HCT116 (cell line): ENCODE measurements around the gene GRM5. TPM values are rescaled to one million over a fixed set of nuclear protein-coding genes. Genes with fewer than 3 reads are reported as not detected.

Source experiments
- ATAC-seq: fragments of 200-7000 bp; cut with Tn5 transposase; 2 replicates; pipeline ENCODE4 v1.9.1; 2020; ENCODE audit warnings: mild to moderate bottlenecking, moderate library complexity
- BruUV-seq: library from RNA; stranded (reverse); fragments of 400-500 nt; replicated peaks from 2 replicates; lab custom pipeline; 2021; lab: Mats Ljungman, UMichigan
- CTCF ChIA-PET: fragments of 300-600 bp; sonication (Branson Sonifier 250); formaldehyde crosslinking; loops from one replicate; lab custom pipeline; 2021; ENCODE audit warnings: antibody characterized with exemption; lab: Charles Lee
- POLR2A ChIA-PET: fragments of 300-600, 350-600 bp; sonication (Branson Sonifier 250); formaldehyde crosslinking; loops from one replicate; lab custom pipeline; 2021; ENCODE audit warnings: antibody characterized with exemption; lab: Charles Lee
- RAD21 ChIA-PET, 2 experiments: fragments of 300-600 bp; sonication (Branson Sonifier 250); formaldehyde crosslinking; loops; one replicate each; lab custom pipeline; 2023; ENCODE audit warnings: low total read pairs in 2 of 2; ENCODE audit not compliant: uncharacterized antibody in 2 of 2, unreplicated experiment in 2 of 2, low non-redundant PET in 1 of 2; lab: Charles Lee
- DNase-seq: peaks from one replicate; pipeline ENCODE4 v3.0.0-alpha.2; 2010; ENCODE audit warnings: low read depth, low spot score
- H2AFZ ChIP-seq: fragments of 200-600 bp; shearing (Covaris generic), sonication (generic); 2 replicates; pipeline ENCODE4 v1.6.1; 2017; ENCODE audit warnings: low read depth, mixed run types, mixed read lengths, antibody characterized with exemption, low read length; ENCODE audit not compliant: poor library complexity, severe bottlenecking
- H3K27ac ChIP-seq: 2 replicates; pipeline ENCODE4 v1.5.1; 2012; ENCODE audit warnings: low read depth, low read length
- H3K27me3 ChIP-seq: fragments of 200-600 bp; sonication (generic); 2 replicates; pipeline ENCODE4 v1.6.1; 2016; ENCODE audit warnings: mixed run types, low read length, mixed read lengths; ENCODE audit not compliant: insufficient read depth
- H3K36me3 ChIP-seq, 2 experiments: fragments of 200-500 bp in 1 of 2; fragments of 200-600 bp in 1 of 2; sonication (Bioruptor generic) in 1 of 2; sonication (generic) in 1 of 2; 2 replicates each; pipeline versions ENCODE4 v1.5.1 to v1.6.1; 2014 to 2016; ENCODE audit warnings: low read length in 2 of 2, inconsistent platforms in 1 of 2, mixed read lengths in 1 of 2, mixed run types in 1 of 2; ENCODE audit not compliant: insufficient read depth in 2 of 2, control insufficient read depth in 1 of 2
- H3K4me1 ChIP-seq, 2 experiments: fragments of 200-600 bp in 1 of 2; sonication (generic) in 1 of 2; 2 replicates each; pipeline versions ENCODE4 v1.5.1 to v1.6.1; 2012 to 2017; ENCODE audit warnings: low read length in 2 of 2, inconsistent platforms in 1 of 2, mild to moderate bottlenecking in 1 of 2, mixed read lengths in 1 of 2, mixed run types in 1 of 2, moderate library complexity in 1 of 2; ENCODE audit not compliant: insufficient read depth in 2 of 2, control insufficient read depth in 1 of 2
- H3K4me2 ChIP-seq: fragments of 200-600 bp; sonication (generic); 2 replicates; pipeline ENCODE4 v1.6.1; 2017; ENCODE audit warnings: mixed run types, low read length, mixed read lengths
- H3K4me3 ChIP-seq, 2 experiments: fragments of 200-600 bp in 1 of 2; sonication (generic) in 1 of 2; replicated peaks in 1 of 2; 2 replicates each; pipeline ENCODE4 v1.5.1; 2011 to 2016; ENCODE audit warnings: low read length in 2 of 2, control low read depth in 1 of 2, low read depth in 1 of 2, mild to moderate bottlenecking in 1 of 2, mixed read lengths in 1 of 2, mixed run types in 1 of 2
- H3K79me2 ChIP-seq: fragments of 200-600 bp; sonication (generic); 2 replicates; pipeline ENCODE4 v1.6.1; 2017; ENCODE audit warnings: mild to moderate bottlenecking, mixed run types, low read length, moderate library complexity, mixed read lengths; ENCODE audit not compliant: insufficient read depth
- H3K9ac ChIP-seq: fragments of 200-600 bp; sonication (generic); 2 replicates; pipeline ENCODE4 v1.6.1; 2016; ENCODE audit warnings: low read length, mixed read lengths
- H3K9me2 ChIP-seq: fragments of 200-600 bp; sonication (generic), shearing (Covaris generic); 2 replicates; pipeline ENCODE4 v1.6.1; 2017; ENCODE audit warnings: mixed run types, mild to moderate bottlenecking, moderate library complexity; ENCODE audit not compliant: insufficient read depth
- H3K9me3 ChIP-seq, 2 experiments: fragments of 200-500 bp in 1 of 2; fragments of 200-600 bp in 1 of 2; sonication (Bioruptor generic) in 1 of 2; sonication (generic) in 1 of 2; 2 replicates each; pipeline ENCODE4 v1.6.1; 2014 to 2017; ENCODE audit warnings: low read length in 2 of 2, mixed read lengths in 2 of 2, inconsistent platforms in 1 of 2, low read depth in 1 of 2, mild to moderate bottlenecking in 1 of 2, mixed run types in 1 of 2, moderate library complexity in 1 of 2; ENCODE audit not compliant: control insufficient read depth in 1 of 2, insufficient read depth in 1 of 2
- H4K20me1 ChIP-seq: fragments of 200-600 bp; sonication (generic), shearing (Covaris generic); 2 replicates; pipeline ENCODE4 v1.6.1; 2017; ENCODE audit warnings: mixed run types, mild to moderate bottlenecking, moderate library complexity; ENCODE audit not compliant: insufficient read depth
- CBX3 ChIP-seq: IDR thresholded peaks from 2 replicates; pipeline ENCODE4 v1.6.1; 2012; ENCODE audit warnings: low read depth
- EGR1 ChIP-seq: IDR thresholded peaks from 2 replicates; pipeline ENCODE4 v1.6.1; 2012; ENCODE audit warnings: low read depth
- ELF1 ChIP-seq: IDR thresholded peaks from 2 replicates; pipeline ENCODE4 v1.6.1; 2012; ENCODE audit warnings: low read depth, borderline replicate concordance
- EZH2 ChIP-seq: fragments of 200-600 bp; sonication (generic); IDR thresholded peaks from 2 replicates; pipeline ENCODE4 v1.6.1; 2017; ENCODE audit warnings: antibody characterized with exemption, mixed run types
- EZH2phosphoT487 ChIP-seq: fragments of 200-600 bp; IDR thresholded peaks from 2 replicates; pipeline ENCODE4 v1.6.1; 2018; ENCODE audit warnings: antibody characterized with exemption, borderline replicate concordance
- FOSL1 ChIP-seq: IDR thresholded peaks from 2 replicates; pipeline ENCODE4 v1.6.1; 2012; ENCODE audit warnings: low read depth
- JUND ChIP-seq: IDR thresholded peaks from 2 replicates; pipeline ENCODE4 v1.6.1; 2012
- POLR2A ChIP-seq: IDR thresholded peaks from 2 replicates; pipeline ENCODE4 v1.7.0; 2011; ENCODE audit warnings: borderline replicate concordance; ENCODE audit not compliant: insufficient read depth, insufficient read length; ENCODE audit errors: extremely low read depth
- POLR2AphosphoS5 ChIP-seq: IDR thresholded peaks from 2 replicates; pipeline ENCODE4 v1.6.1; 2011; ENCODE audit warnings: mild to moderate bottlenecking, low read depth, low read length, moderate library complexity
- RAD21 ChIP-seq: IDR thresholded peaks from 2 replicates; pipeline ENCODE4 v1.6.1; 2012; ENCODE audit warnings: low read depth, mild to moderate bottlenecking
- SP1 ChIP-seq: IDR thresholded peaks from 2 replicates; pipeline ENCODE4 v1.6.1; 2012; ENCODE audit warnings: low read depth
- SRF ChIP-seq: IDR thresholded peaks from 2 replicates; pipeline ENCODE4 v1.6.1; 2012; ENCODE audit warnings: low read depth
- YY1 ChIP-seq: IDR thresholded peaks from 2 replicates; pipeline ENCODE4 v1.6.1; 2011; ENCODE audit warnings: low read length, low read depth, moderate library complexity, mild to moderate bottlenecking; ENCODE audit not compliant: insufficient replicate concordance; ENCODE audit errors: extremely low read depth
- ZFX ChIP-seq: fragments of 450-650 bp; IDR thresholded peaks from 2 replicates; pipeline ENCODE4 v1.6.1; 2017
- ZNF274 ChIP-seq: fragments of 200-500 bp; sonication (Bioruptor generic); IDR thresholded peaks from 2 replicates; pipeline ENCODE4 v1.6.1; 2014; ENCODE audit warnings: mild to moderate bottlenecking, low read depth, low read length, inconsistent platforms
- intact Hi-C: fragments of 100-400 bp; cut with micrococcal nuclease; formaldehyde crosslinking; loops from 2 replicates; pipeline ENCODE4 v1.10.0; 2022
- total RNA-seq: library from RNA; stranded (reverse); gene quantifications from one replicate; pipeline ENCODE4 v1.2.1, GENCODE V29; 2021; ENCODE audit not compliant: unreplicated experiment
- TF ChIP-seq, protein P1 (sequence below): IDR thresholded peaks from 2 replicates; pipeline ENCODE4 v1.6.1; 2012
- TF ChIP-seq, protein P2 (sequence below): IDR thresholded peaks from 2 replicates; pipeline ENCODE4 v1.6.1; 2011; ENCODE audit warnings: mild to moderate bottlenecking, low read length, moderate library complexity; ENCODE audit not compliant: insufficient replicate concordance; ENCODE audit errors: extremely low read depth
- TF ChIP-seq, protein P3 (sequence below): IDR thresholded peaks from 2 replicates; pipeline ENCODE4 v1.6.1; 2012
- TF ChIP-seq, protein P4 (sequence below), 3 experiments: fragments of 200-600 bp in 1 of 3; sonication (generic) in 1 of 3; IDR thresholded peaks in 2 of 3; conservative IDR thresholded peaks in 1 of 3; 2 replicates each; pipeline ENCODE4 v1.5.1; 2012 to 2017; ENCODE audit warnings: low read depth in 2 of 3, low read length in 2 of 3, antibody characterized with exemption in 1 of 3, borderline replicate concordance in 1 of 3, control low read depth in 1 of 3, mild to moderate bottlenecking in 1 of 3, mixed read lengths in 1 of 3, mixed run types in 1 of 3, moderate library complexity in 1 of 3; ENCODE audit not compliant: insufficient read depth in 1 of 3
- TF ChIP-seq, protein P5 (sequence below): IDR thresholded peaks from 2 replicates; pipeline ENCODE4 v1.6.1; 2012; ENCODE audit warnings: low read depth

The GRM5 gene
- total RNA-seq, 1 experiment from 2014 or later, result not detected

DNA sequence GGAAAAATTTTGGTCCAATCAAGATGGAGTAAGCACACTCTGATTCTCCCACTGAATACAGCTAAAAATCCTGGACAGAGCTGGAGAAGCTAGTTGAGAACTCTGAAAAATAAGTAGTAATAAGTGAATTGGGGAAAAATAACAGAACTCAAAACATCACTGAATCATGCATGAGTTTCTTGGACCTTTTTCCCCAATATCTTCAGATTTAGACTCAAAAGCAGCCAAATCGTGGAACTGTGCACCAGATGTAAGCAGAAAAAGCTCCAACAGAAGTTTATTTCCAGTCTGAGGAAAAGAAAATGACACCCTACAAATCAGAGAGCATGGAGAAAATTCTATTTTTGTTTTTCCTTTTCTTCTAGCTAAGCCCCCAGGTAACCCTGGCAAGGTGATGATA lies 448.6 kb downstream of the GRM5 start:
- Histone ChIP-seq H3K4me2 (no peak overlapping the region), H4K20me1 (no peaks in the 10 kb centered on the region; the same call in 1 of the 2 replicates), H3K27me3 (no peaks in the 10 kb centered on the region), H3K9me3 (no peaks in the 10 kb centered on the region), H3K4me1 (no peaks in the 10 kb centered on the region), H3K9me2 (no peaks in the 10 kb centered on the region), H3K9ac (no peak overlapping the region), H3K4me3 (no peak overlapping the region), H3K27ac (no peak overlapping the region), H2AFZ (no peak overlapping the region), H3K36me3 (no peaks in the 10 kb centered on the region), H3K79me2 (no peaks in the 10 kb centered on the region)
- BruUV-seq, result no TSS peak
- intact Hi-C loops, result no loop called here
- ChIA-PET POLR2A (no interaction called here), CTCF (no interaction called here), RAD21 (no interaction called here)
- DNase-seq (no peak), ATAC-seq (no peak)
- TF ChIP-seq ZNF274, result no peak
- TF ChIP-seq CBX3, result no peak
- TF ChIP-seq, protein P1, sequence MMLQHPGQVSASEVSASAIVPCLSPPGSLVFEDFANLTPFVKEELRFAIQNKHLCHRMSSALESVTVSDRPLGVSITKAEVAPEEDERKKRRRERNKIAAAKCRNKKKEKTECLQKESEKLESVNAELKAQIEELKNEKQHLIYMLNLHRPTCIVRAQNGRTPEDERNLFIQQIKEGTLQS, result no peak
- TF ChIP-seq ELF1, result no peak
- TF ChIP-seq EZH2phosphoT487, result no peak
- no peak for TF ChIP-seq YY1
- TF ChIP-seq JUND, result no peak
- TF ChIP-seq, protein P2, sequence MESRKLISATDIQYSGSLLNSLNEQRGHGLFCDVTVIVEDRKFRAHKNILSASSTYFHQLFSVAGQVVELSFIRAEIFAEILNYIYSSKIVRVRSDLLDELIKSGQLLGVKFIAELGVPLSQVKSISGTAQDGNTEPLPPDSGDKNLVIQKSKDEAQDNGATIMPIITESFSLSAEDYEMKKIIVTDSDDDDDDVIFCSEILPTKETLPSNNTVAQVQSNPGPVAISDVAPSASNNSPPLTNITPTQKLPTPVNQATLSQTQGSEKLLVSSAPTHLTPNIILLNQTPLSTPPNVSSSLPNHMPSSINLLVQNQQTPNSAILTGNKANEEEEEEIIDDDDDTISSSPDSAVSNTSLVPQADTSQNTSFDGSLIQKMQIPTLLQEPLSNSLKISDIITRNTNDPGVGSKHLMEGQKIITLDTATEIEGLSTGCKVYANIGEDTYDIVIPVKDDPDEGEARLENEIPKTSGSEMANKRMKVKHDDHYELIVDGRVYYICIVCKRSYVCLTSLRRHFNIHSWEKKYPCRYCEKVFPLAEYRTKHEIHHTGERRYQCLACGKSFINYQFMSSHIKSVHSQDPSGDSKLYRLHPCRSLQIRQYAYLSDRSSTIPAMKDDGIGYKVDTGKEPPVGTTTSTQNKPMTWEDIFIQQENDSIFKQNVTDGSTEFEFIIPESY, result no peak
- TF ChIP-seq, protein P3, sequence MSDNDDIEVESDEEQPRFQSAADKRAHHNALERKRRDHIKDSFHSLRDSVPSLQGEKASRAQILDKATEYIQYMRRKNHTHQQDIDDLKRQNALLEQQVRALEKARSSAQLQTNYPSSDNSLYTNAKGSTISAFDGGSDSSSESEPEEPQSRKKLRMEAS, result no peak
- TF ChIP-seq EGR1, result no peak
- no peak for TF ChIP-seq FOSL1
- TF ChIP-seq, protein P4, sequence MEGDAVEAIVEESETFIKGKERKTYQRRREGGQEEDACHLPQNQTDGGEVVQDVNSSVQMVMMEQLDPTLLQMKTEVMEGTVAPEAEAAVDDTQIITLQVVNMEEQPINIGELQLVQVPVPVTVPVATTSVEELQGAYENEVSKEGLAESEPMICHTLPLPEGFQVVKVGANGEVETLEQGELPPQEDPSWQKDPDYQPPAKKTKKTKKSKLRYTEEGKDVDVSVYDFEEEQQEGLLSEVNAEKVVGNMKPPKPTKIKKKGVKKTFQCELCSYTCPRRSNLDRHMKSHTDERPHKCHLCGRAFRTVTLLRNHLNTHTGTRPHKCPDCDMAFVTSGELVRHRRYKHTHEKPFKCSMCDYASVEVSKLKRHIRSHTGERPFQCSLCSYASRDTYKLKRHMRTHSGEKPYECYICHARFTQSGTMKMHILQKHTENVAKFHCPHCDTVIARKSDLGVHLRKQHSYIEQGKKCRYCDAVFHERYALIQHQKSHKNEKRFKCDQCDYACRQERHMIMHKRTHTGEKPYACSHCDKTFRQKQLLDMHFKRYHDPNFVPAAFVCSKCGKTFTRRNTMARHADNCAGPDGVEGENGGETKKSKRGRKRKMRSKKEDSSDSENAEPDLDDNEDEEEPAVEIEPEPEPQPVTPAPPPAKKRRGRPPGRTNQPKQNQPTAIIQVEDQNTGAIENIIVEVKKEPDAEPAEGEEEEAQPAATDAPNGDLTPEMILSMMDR (IDR thresholded peaks at IDR 0.05 in 2 of 3, conservative IDR thresholded peaks at IDR 0.05 in 1 of 3; ENCODE audit: borderline replicate concordance in 1 of 3, insufficient read depth in 1 of 3, low read depth in 2 of 3, low read length in 2 of 3), result no peak
- no peak for TF ChIP-seq SRF
- TF ChIP-seq, protein P5, sequence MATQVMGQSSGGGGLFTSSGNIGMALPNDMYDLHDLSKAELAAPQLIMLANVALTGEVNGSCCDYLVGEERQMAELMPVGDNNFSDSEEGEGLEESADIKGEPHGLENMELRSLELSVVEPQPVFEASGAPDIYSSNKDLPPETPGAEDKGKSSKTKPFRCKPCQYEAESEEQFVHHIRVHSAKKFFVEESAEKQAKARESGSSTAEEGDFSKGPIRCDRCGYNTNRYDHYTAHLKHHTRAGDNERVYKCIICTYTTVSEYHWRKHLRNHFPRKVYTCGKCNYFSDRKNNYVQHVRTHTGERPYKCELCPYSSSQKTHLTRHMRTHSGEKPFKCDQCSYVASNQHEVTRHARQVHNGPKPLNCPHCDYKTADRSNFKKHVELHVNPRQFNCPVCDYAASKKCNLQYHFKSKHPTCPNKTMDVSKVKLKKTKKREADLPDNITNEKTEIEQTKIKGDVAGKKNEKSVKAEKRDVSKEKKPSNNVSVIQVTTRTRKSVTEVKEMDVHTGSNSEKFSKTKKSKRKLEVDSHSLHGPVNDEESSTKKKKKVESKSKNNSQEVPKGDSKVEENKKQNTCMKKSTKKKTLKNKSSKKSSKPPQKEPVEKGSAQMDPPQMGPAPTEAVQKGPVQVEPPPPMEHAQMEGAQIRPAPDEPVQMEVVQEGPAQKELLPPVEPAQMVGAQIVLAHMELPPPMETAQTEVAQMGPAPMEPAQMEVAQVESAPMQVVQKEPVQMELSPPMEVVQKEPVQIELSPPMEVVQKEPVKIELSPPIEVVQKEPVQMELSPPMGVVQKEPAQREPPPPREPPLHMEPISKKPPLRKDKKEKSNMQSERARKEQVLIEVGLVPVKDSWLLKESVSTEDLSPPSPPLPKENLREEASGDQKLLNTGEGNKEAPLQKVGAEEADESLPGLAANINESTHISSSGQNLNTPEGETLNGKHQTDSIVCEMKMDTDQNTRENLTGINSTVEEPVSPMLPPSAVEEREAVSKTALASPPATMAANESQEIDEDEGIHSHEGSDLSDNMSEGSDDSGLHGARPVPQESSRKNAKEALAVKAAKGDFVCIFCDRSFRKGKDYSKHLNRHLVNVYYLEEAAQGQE, result no peak
- no peak for TF ChIP-seq POLR2AphosphoS5
- no peak for TF ChIP-seq RAD21
- no peak for TF ChIP-seq SP1
- no peak for TF ChIP-seq EZH2
- no peak for TF ChIP-seq POLR2A
- TF ChIP-seq ZFX, result no peak
